NCI-H2171 treated with DMSO at 0.1 percent for 48 hours (cell line): ENCODE data around the gene DPP6.

ENCODE experiments used
- DNase-seq: peaks from one replicate; lab custom pipeline; 2025; lab: John Stamatoyannopoulos, UW

Gene DPP6

DNA sequence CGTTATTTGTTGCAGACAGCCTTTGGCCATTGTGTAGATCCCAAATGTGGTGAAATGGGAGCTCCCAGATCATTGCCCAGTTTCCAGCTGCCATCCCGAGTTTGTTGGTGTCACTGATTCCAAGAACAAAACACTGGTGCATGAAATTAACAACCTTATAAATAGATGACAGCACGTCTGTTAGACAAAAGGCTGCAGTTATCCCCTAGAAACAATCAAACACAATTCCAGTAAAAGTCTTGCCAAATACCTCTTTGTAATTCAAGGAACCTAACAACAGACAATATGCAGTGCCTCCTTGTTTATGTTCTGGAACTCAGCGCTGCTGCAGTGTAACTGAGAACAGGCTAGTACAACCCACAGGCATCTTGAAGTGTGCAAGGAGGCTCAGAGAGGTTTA, 546.2 kb downstream of the DPP6 start:
- no peak for DNase-seq

DNA sequence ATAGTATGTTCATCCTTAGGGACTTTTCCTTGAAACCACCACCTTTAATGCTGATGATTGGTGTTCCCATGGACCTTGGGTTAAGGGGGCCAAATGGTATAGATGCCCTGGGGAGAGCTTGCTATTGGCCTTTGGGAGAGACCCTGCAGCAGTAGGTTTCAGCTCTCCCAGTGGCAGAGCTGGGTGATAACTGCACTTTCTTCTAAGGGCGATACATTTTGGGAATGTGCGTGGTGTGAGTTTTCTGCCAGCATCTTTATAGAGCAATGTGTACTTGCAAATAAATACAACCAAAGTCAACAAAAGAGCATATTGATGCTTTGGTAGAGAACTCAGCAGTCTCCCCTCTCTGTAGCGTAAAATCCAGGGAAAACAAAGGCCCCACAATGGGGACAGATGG, 546.7 kb downstream of the DPP6 start:
- no peak for DNase-seq

DNA sequence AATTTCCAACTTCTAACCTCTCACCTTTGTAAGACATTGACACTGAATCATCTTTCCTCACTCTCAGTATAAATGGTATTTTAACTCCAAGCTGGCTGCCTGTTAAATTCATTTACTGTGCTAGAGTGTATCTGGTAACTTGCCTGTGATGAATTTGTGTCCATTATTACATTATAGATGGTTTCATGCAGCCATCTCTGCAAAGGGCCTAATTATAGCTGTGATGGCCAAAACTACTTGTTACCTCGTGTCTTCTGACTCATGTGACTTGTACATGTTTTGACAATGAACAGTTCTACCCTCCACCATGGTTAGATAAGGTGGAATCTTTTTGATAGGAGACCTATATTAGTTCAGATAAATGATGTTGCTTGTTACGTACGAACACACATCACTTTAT, 558.7 kb downstream of the DPP6 start:
- no peak for DNase-seq

DNA sequence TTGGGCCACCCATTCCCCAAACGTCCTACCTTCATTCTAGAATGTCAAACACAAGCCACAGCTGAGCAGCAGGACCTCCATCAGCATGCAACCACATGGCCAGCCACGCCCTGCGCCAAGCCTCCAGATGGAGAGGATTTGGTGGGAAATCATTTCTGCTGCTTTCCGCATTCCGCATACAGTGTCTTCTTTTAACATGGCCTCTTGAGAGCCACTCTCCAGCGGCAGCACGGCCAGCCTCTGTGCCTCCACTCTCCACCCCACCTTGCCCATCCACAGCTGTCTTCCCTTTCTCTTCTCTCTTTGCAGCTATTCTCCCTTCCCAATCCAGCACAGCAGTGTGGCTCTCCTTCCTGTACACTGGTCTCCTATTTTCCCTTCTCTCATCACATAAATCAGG, 561.6 kb downstream of the DPP6 start:
- no peak for DNase-seq

DNA sequence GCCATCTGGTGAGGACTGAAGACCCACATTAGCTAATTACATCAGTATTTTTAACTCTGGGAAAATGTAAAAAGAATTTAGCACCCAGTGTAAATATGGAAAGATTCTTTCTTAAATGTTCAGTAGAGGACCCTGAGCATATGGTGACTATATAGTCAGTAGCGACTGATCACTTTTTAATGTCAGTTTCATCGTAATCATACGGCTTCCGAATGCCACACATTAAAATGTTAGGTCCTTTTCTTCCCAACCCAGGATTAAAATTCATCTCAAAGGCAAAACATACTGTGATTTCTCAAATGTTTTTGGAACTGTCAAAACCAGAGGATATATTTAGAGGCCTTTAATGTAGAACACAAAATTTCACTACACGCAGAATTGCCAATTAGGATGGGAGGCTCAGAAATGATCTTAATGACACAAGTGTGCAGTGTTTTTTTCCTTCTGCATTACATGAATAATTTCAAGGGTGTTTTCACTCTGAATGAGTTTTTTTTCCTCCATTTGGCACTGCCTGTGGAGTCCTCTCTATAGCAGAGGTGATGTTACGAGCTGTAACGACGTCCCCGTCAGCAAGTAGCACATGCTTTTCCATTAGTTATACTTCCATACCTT, 568.0 kb downstream of the DPP6 start:
- no peak for DNase-seq

DNA sequence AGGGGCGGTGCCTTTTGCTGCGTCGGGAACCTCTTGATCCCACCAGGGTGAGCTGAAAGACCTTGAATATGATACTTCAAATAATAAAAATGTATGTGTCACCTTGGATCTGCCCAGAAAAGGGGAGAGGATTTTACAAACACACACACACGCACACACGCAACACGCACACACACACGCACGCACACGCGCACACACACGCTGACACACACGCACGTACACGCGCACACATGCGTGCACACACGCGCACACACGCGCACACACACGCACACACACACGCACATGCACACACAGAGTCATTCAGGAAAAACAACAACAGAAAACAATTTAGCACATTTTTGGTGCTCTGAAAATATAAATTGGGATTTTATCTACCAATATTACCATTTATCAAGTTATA, 571.2 kb downstream of the DPP6 start:
- no peak for DNase-seq

DNA sequence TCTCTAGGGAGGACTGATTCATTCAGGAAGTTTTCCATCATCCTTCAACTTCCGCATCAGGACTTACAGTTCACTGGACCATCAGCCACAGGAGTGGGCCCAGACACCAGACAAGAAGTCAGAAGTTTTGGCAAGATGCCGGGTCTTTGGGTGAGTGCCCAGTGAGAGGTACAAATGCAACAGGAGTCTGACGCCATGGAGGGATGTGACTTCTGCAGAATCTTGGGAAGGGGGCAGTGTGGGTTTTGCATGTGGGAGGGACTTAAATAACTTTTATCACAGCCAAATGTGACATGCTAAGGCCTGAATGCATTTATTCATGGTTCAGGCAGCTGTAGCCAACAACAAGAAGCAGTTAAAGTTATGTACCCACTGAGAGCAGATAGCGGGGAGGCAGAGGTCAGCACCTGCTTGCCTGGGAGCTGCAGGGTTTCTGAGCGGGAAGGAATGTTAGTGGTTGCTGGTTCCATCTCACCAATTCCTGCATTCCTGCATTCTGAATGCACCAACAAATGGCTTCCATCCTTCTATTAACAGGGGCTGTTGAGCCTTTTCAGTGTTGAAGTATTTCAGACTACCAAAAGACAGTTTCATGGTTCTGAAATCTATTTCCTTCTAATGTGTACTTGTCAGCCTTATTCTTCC, 575.6 kb downstream of the DPP6 start:
- no peak for DNase-seq

DNA sequence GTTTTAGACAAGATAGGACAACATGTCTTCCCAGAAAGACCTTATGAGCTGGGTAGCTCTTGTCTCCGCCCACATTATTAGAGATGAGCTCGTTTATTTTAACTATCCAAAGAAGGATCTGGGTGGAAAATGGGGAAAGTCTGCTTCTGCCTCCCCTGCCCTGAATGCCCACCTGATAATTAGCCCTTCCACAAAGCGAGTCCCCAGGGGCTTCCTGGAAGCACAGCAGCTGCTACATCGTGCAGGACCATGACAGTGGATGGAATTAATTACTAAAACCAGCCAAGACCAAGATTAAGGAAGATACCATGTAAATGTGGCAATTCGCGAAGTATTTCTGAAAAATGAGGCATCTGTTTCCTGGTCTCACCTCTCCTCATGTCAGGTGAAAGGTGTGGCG, 576.4 kb downstream of the DPP6 start:
- no peak for DNase-seq

DNA sequence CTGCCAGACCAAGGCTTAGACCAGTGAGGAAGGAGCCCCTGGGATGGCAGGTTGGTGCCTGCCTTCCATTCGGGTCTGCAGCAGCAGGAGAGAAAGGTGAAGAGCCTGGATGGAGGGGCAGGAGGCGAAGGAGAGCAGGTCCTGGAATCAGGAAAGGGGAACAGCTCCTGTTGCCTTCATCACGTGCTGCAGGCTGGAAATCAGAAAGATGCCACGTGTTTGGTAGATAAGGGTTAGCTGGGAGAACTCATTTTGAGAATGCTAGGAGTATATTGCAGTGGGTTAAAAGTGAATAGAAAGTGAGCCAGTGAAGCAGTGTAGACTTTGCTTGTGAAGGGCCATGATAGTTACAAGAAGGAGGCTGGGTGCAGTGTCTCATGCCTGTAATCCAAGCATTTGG, 579.0 kb downstream of the DPP6 start:
- DNase-seq: no peak

DNA sequence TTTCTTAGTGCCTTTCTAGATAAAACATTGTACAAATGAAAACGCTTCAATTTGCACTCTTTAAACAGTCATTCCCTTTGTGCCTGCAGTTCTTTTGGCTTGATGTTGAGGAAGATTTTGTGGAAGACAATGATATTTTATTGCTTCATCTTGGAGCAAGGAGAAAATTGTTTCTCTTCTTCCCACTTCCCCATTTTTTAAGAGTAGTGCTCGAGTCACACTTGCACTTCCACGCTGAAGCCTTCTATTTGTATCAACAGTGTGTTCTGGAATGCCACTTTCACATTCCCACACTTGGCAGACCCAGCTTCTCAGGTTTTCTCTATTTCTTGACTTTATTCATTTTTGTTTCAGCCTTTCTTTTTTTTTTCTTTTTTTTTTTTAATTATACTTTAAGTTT, 581.4 kb downstream of the DPP6 start:
- DNase-seq: no peak

DNA sequence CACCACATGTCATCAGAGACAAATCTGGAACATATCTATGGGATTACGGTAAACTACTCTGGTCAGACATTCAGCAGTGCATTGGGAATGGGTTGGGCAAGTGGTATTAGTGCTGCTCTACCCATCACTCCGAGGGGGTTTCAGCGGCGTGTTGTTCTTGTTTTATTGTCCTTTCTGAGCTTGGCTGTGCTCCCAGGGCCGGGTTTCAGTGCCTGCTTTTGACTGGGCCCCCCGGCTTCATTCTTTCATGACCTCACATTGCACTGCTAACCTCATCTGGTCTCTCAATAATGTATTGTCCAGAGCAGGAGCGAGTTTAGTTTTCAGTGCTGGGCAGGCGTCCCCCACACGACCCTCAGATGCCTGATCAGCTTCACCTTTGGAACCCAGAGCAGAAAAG, 586.1 kb downstream of the DPP6 start:
- no peak for DNase-seq

DNA sequence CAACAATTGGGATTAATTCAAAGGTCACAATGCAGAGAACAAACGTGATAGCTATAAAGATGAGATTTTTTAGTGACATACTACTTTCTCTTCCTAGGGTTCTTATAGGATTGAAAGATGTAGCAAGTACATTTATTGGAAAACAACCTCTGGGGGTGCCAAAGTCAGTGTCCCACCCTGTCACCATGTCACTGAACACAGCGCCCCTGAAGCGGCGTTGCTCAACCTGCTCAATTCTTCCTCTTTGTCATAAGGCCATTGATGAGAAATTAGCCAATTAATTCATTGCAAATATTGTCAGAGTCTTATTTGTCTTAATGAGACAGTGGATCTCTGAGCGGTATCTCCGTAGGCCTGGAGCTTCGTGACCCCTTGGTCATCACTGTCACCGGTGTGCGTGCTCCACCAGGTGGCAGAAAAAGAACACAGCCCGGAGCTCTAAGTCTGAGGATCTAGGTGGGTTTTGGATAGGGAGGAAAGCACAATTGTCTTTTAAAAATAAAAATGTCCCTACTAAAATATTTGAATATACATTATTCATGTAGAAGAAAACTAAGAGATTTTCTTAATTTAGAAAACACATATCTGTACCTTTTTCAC, 588.2 kb downstream of the DPP6 start:
- no peak for DNase-seq

DNA sequence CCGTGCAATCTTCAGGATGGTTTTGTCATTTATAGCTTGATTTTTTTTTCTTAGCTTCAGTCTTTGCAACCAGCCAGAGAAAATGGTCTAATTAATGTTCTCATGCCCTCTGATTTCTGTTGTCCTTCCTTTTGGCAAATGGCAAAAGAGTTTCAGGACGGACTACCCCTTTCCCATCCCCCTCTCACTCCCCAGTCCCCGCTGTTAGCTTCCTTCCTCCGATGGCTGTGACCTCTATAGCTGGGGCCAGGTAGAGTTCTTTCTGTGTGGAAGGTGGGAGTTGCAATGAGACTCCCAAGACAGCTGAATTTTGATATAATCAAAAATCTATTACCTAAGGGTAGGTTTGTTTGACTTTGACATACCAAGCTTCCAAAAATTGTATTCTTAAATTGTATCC, 588.7 kb downstream of the DPP6 start:
- DNase-seq: no peak

DNA sequence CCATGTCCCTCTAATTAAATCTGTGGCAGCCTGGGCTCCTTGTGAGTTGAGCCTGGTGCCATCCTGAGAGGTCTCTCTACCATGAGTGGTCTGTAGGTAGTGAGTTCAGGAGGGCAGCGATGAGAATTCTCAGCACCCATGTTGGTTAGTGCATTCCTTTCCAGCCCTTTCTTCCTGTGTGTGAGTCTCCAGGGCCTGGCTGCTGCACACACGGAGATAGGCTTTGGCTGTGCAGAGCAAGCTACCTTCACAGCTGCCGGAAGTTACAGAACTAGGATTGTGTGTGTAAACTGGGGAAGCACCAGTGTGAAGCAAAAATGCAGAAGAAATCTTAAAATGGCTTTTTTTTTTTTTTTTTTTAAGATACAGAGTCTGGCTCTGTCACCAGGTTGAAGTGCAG, 592.2 kb downstream of the DPP6 start:
- DNase-seq: no peak

DNA sequence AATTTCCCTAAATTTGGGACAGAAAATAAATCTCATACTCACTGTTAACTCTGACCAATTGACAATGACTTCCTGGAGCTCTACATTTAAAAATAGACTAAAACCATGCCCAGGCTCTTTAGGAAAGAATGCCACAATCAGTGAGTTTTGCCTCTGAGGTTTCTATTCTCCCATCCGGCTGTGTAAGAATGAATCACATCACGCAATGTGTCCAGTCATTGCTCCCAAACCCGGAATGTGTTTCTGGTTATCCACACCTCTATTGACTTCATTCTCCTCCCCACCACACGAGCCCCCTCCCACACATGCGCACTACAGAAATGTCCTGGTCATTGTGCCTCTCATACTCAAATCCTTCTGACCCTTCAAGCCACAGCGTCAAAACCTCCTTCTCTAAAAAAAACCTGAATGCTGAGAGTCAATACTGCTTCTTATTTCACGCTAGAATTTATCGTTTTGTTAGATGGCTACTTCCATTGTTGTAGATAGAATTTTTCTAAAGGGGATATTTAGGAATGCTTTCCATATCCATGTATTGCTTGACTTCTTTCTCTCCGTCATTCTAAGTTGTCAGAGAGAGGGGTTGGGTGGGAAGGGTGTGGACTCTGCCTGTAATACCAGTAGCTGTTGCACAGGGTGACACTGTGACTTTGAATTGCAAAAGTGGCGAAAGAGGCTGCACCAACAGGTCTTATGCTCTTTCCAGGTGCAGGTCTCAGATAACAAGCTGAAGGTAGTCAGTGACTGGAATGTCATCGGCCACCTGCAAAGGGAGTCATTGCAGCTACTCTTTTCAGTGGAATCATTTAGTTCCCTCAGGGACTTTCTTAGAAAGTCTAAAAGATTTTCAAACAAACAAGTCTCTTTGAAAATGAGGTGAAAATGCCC, 594.2 kb downstream of the DPP6 start:
- DNase-seq: no peak

DNA sequence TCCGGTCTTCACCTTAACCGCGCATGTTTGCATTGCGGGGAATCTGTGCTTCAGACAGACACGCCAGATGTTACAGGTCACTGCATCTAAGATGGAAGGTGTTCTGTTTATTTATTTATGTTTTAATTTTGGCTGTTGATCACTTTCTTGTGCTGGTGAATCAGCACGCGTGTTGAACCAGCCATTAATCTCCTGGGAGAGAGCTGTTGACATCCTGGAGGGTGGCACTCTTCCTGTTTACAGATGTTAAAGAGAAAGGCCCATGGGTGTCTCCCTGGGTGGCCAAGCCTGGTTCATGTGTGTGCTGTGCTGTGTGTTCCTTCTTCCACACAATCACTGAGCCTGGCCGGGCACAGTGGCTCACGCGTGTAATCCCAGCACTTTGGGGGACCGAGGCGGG, 595.4 kb downstream of the DPP6 start:
- DNase-seq: no peak

DNA sequence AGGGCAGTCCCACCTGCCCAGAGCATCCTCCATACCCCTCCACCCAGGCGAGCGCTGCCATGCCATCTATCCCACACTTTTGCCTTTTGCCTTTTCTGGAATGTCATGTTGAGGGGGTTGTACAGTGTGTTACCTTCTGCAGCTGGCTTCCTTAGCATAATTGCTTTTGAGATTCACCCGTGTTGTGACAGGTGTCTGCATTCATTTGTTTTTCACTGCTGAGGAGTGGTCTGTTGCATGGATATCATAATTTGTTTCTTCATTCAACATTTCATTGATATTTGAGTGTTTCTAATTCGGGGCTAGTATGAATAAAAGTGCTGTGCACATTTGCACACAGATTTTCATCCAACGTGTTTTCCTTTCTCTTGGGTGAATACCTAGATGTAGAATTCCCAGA, 596.8 kb downstream of the DPP6 start:
- no peak for DNase-seq

DNA sequence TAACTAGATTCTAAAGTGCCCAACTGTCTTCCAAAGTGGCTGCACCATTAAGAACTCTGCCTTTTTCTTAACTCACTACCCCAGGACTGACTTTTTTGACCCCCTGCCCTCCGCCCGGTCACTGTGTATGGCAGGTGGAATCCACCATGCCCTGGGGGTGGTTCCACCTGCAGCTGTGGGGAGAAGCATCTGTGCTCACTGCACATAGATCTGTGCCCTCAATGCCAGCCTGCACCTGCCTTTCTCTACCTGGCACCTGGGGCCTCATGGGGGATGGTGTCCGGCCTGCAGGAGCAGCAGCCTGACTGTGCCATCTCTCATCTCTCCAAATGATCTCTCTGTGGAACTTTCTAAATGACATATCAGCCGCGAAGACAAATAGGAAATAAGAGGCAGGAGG, 597.2 kb downstream of the DPP6 start:
- DNase-seq: no peak

DNA sequence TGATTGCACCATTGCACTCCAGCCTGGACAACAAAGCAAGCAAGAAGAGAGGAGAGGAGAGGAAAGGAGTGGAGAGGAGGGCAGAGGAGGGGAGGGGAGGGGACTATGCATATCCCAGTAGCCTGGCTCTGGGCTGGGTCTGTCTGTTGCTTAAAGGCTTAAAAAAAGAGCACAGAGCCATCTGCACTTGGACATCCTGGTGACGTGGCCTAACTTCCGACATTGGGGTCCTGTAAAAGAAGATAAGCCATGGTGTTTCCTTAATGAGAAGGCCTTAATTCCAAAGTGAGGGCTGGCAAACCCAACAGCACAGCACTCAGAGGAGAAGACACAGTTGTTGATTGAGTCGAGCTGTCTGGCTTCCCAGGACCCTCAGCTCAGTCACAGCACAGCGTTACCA, 598.1 kb downstream of the DPP6 start:
- DNase-seq: no peak

DNA sequence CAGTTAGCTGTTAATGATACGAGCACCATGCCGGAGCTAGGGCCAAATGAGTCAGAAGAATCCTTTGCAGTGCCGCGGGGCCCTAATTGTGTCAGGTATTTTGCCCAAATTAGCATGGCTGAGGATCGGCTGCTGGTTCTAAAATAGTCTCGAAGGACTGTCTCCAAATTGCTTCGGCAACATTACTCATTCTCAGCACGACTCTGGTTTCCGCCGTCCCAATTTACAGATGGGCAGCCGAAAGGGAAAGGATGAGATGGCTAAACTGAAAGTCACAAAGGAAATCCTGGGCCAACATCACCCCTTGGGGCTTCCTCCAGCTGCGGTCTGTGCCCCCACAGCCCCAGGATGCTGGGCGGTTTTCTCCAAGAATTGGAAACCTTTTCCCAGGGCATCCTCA, 599.3 kb downstream of the DPP6 start:
- no peak for DNase-seq

DNA sequence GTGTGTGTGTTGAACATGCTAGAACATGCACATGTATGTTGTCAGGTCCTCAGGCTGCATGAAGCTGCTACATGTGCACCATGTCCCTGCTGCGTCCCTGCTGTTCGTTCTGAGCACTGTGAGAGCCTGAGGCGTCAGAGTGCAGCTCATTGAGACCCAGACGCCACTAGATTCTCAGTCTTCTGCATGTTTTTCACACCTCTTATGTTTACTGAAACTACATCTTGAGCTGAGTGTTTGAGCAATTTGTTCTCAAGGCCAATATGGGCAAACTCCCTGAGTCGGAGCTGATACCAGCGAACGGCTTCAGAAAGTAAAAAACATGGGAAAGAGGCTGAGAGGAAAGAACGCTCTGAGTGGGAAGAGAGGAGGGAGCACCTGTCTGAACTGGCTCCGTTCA, 600.4 kb downstream of the DPP6 start:
- no peak for DNase-seq

DNA sequence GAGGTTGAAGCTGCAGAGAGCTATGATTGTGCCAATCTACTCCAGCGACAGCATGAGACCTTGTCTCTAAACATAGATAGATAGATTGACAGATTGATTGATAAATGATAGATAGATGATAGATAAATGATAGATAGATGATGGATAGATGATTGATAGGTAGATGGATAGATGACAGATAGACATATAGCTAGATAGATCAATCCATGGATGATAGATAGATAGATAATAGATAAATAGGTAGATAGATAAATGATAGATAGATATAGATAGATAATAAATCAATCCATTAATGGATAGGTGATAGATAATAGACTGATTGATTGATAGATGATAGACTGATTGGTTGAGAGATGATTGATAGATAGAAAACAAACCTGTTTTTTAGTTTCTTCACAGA, 601.1 kb downstream of the DPP6 start:
- no peak for DNase-seq

DNA sequence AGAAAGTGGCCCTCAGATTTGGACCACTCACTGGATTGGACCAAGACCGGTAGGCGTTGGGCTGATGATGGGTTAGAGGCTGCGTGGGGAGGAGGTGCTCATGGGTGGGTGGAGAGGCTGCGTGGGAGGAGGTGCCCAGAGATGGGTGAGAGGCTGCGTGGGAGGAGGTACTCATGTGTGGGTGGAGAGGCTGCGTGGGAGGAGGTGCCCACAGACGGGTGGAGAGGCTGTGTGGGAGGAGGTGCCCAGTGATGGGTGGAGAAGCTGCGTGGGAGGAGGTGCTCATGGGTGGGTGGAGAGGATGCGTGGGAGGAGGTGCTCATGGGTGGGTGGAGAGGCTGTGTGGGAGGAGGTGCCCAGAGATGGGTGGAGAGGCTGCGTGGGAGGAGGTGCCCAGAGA, 604.4 kb downstream of the DPP6 start:
- DNase-seq: no peak
